GM12891 (cell line): Measurements from ENCODE around the gene OR2T29.

ENCODE experiments used
- POLR2A ChIP-seq: IDR thresholded peaks from 2 replicates; pipeline ENCODE4 v1.6.1; 2011; ENCODE audit warnings: low read depth, low read length, control low read depth
- POLR2AphosphoS5 ChIP-seq: IDR thresholded peaks from 2 replicates; pipeline ENCODE4 v1.6.1; 2011; ENCODE audit warnings: low read depth, low read length, control low read depth

GRCh38 chr1:248576260-248576980 is 13.8 kb upstream of the OR2T29 start:
- TF ChIP-seq POLR2A (no peak), POLR2AphosphoS5 (no peak)
